Measurements from ENCODE around the gene GNG11. TPM values are rescaled to one million over a fixed set of nuclear protein-coding genes. Genes with fewer than 3 reads are reported as not detected.

The GNG11 gene
- total RNA-seq, 5 donors from 2014 or later (not counting 1 experiment from before 2014, with no cell fraction given) = 0.09 to 0.35 (median 0.12) TPM; not detected in 2

- Mint-ChIP-seq H3K9me3 (no peaks in the 10 kb centered on the region), H3K4me1 (peaks cover 0 to 5% (median 4%) of the 10 kb centered on the region in 3 donors), H3K27ac (no peak overlapping the region), H3K27me3 (peaks cover 30% of the 10 kb centered on the region in 2 donors), H3K4me3 (no peak overlapping the region), H3K36me3 (no peaks in the 10 kb centered on the region)
- Histone ChIP-seq H3K36me3 (ENCODE audit: control insufficient read depth in 2 of 2, extremely low read depth in 1 of 2, insufficient read depth in 1 of 2, low read length in 1 of 2) (no peaks in the 10 kb centered on the region), H3K27ac (ENCODE audit: low read length) (no peak overlapping the region), H3K27me3 (replicated peaks in 1 of 2; ENCODE audit: control insufficient read depth in 2 of 2, extremely low read depth in 1 of 2, insufficient read depth in 2 of 2, low read length in 1 of 2) (peaks cover 0 to 5% of the 10 kb centered on the region in 2 experiments), H3K9me3 (no peaks in the 10 kb centered on the region), H3K4me3 (ENCODE audit: control insufficient read depth in 1 of 2, extremely low read depth in 1 of 2, low read length in 1 of 2) (no peak overlapping the region), H3K4me1 (ENCODE audit: control insufficient read depth in 1 of 2, extremely low read depth in 1 of 2, insufficient read depth in 2 of 2, low read length in 2 of 2) (peaks cover 0 to 5% of the 10 kb centered on the region in 2 experiments)
- ChIA-PET POLR2A (no interaction called here), CTCF (interaction anchor here in 1 of 2 donors (0.5 kb wide), 1 partner anchor 28 kb away, joined by 4 read pairs; no protein-coding TSS in a partner anchor)
- DNase-seq (no peak), ATAC-seq (replicated peaks in 1 of 4) (no peak)
- 100% methylated on average over 1 of the region's 1 CpG for WGBS (ENCODE audit: insufficient coverage)
Measured at GRCh38 chr7:93926800-93927199, 5.3 kb downstream of the GNG11 start.

GRCh38 chr7:93927585-93927984 is 6.0 kb downstream of the GNG11 start:
- Mint-ChIP-seq H3K4me3 (no peak overlapping the region), H3K4me1 (no peaks in the 10 kb centered on the region), H3K36me3 (no peaks in the 10 kb centered on the region), H3K27ac (no peak overlapping the region), H3K27me3 (peaks cover 28 to 30% of the 10 kb centered on the region in 2 donors), H3K9me3 (no peaks in the 10 kb centered on the region)
- WGBS (ENCODE audit: insufficient coverage) = 96% methylated on average over 3 of the region's 3 CpGs
- ATAC-seq (replicated peaks in 1 of 4) = no peak
- H3K27ac ChIP-seq (ENCODE audit: low read length) = no peak overlapping the region
- no peaks in the 10 kb centered on the region for H3K9me3 ChIP-seq
- no peaks in the 10 kb centered on the region for H3K36me3 ChIP-seq (ENCODE audit: control insufficient read depth in 2 of 2, extremely low read depth in 1 of 2, insufficient read depth in 1 of 2, low read length in 1 of 2)
- H3K27me3 ChIP-seq (replicated peaks in 1 of 2; ENCODE audit: control insufficient read depth in 2 of 2, extremely low read depth in 1 of 2, insufficient read depth in 2 of 2, low read length in 1 of 2) = no peaks in the 10 kb centered on the region
- H3K4me1 ChIP-seq (ENCODE audit: control insufficient read depth in 1 of 2, extremely low read depth in 1 of 2, insufficient read depth in 2 of 2, low read length in 2 of 2) = no peaks in the 10 kb centered on the region
- no peak for DNase-seq
- ChIA-PET CTCF (interaction anchor here in 1 of 2 donors (0.5 kb wide), 1 partner anchor 29 kb away, joined by 4 read pairs; no protein-coding TSS in a partner anchor), POLR2A (no interaction called here)
- no peak overlapping the region for H3K4me3 ChIP-seq (ENCODE audit: control insufficient read depth in 1 of 2, extremely low read depth in 1 of 2, low read length in 1 of 2)

GRCh38 chr7:93931655-93932054 is 10.1 kb downstream of the GNG11 start:
- H3K27me3 ChIP-seq (replicated peaks in 1 of 2; ENCODE audit: control insufficient read depth in 2 of 2, extremely low read depth in 1 of 2, insufficient read depth in 2 of 2, low read length in 1 of 2) = no peaks in the 10 kb centered on the region
- ATAC-seq (replicated peaks in 1 of 4) (no peak), DNase-seq (no peak)
- H3K4me3 Mint-ChIP-seq = no peak overlapping the region
- POLR2A ChIA-PET = interaction anchor here in 1 of 2 donors (0.5 kb wide), 1 partner anchor 14 kb away, joined by 4 read pairs; no protein-coding TSS in a partner anchor
- no peaks in the 10 kb centered on the region for H3K4me1 ChIP-seq (ENCODE audit: control insufficient read depth in 1 of 2, extremely low read depth in 1 of 2, insufficient read depth in 2 of 2, low read length in 2 of 2)
- no peaks in the 10 kb centered on the region for H3K9me3 ChIP-seq
- H3K4me3 ChIP-seq (ENCODE audit: control insufficient read depth in 1 of 2, extremely low read depth in 1 of 2, low read length in 1 of 2) = no peak overlapping the region
- peaks cover 4 to 18% of the 10 kb centered on the region in 2 donors for H3K27me3 Mint-ChIP-seq
- H3K36me3 ChIP-seq (ENCODE audit: control insufficient read depth in 2 of 2, extremely low read depth in 1 of 2, insufficient read depth in 1 of 2, low read length in 1 of 2) = no peaks in the 10 kb centered on the region
- no peak overlapping the region for H3K27ac ChIP-seq (ENCODE audit: low read length)
- H3K36me3 Mint-ChIP-seq = no peaks in the 10 kb centered on the region
- no CpG with 5 or more reads among the region's 3 CpGs for WGBS (ENCODE audit: insufficient coverage)
- no peaks in the 10 kb centered on the region for H3K9me3 Mint-ChIP-seq
- H3K4me1 Mint-ChIP-seq = no peaks in the 10 kb centered on the region
- CTCF ChIA-PET = no interaction called here
- H3K27ac Mint-ChIP-seq = no peak overlapping the region

GRCh38 chr7:93933156-93933555 is 11.6 kb downstream of the GNG11 start:
- H3K36me3 Mint-ChIP-seq = no peaks in the 10 kb centered on the region

GRCh38 chr7:93935102-93935501 is 13.6 kb downstream of the GNG11 start:
- DNase-seq (no peak), ATAC-seq (replicated peaks in 1 of 4) (no peak)
- H3K4me1 Mint-ChIP-seq = no peaks in the 10 kb centered on the region
- Histone ChIP-seq H3K27ac (ENCODE audit: low read length) (no peak overlapping the region), H3K27me3 (replicated peaks in 1 of 2; ENCODE audit: control insufficient read depth in 2 of 2, extremely low read depth in 1 of 2, insufficient read depth in 2 of 2, low read length in 1 of 2) (no peaks in the 10 kb centered on the region), H3K4me1 (ENCODE audit: control insufficient read depth in 1 of 2, extremely low read depth in 1 of 2, insufficient read depth in 2 of 2, low read length in 2 of 2) (no peaks in the 10 kb centered on the region), H3K4me3 (ENCODE audit: control insufficient read depth in 1 of 2, extremely low read depth in 1 of 2, low read length in 1 of 2) (no peak overlapping the region), H3K9me3 (no peaks in the 10 kb centered on the region), H3K36me3 (ENCODE audit: control insufficient read depth in 2 of 2, extremely low read depth in 1 of 2, insufficient read depth in 1 of 2, low read length in 1 of 2) (no peaks in the 10 kb centered on the region)
- no peak overlapping the region for H3K4me3 Mint-ChIP-seq
- peaks cover 5 to 11% of the 10 kb centered on the region in 2 donors for H3K27me3 Mint-ChIP-seq
- no CpG with 5 or more reads among the region's 2 CpGs for WGBS (ENCODE audit: insufficient coverage)
- no peaks in the 10 kb centered on the region for H3K9me3 Mint-ChIP-seq
- no peaks in the 10 kb centered on the region for H3K36me3 Mint-ChIP-seq
- no peak overlapping the region for H3K27ac Mint-ChIP-seq
- POLR2A ChIA-PET = no interaction called here
- CTCF ChIA-PET = no interaction called here

More at GRCh38 chr7:93933156-93933555, 11.6 kb downstream of the GNG11 start:
- no peak for ATAC-seq (replicated peaks in 1 of 4)
- DNase-seq = no peak
- CTCF ChIA-PET = no interaction called here
- Mint-ChIP-seq H3K9me3 (no peaks in the 10 kb centered on the region), H3K27ac (no peak overlapping the region), H3K4me3 (no peak overlapping the region), H3K27me3 (peaks cover 8 to 12% of the 10 kb centered on the region in 2 donors), H3K4me1 (no peaks in the 10 kb centered on the region)
- WGBS (ENCODE audit: insufficient coverage) = no CpG with 5 or more reads among the region's 3 CpGs
- Histone ChIP-seq H3K27me3 (replicated peaks in 1 of 2; ENCODE audit: control insufficient read depth in 2 of 2, extremely low read depth in 1 of 2, insufficient read depth in 2 of 2, low read length in 1 of 2) (no peaks in the 10 kb centered on the region), H3K4me1 (ENCODE audit: control insufficient read depth in 1 of 2, extremely low read depth in 1 of 2, insufficient read depth in 2 of 2, low read length in 2 of 2) (no peaks in the 10 kb centered on the region), H3K27ac (ENCODE audit: low read length) (no peak overlapping the region), H3K9me3 (no peaks in the 10 kb centered on the region), H3K4me3 (ENCODE audit: control insufficient read depth in 1 of 2, extremely low read depth in 1 of 2, low read length in 1 of 2) (no peak overlapping the region), H3K36me3 (ENCODE audit: control insufficient read depth in 2 of 2, extremely low read depth in 1 of 2, insufficient read depth in 1 of 2, low read length in 1 of 2) (no peaks in the 10 kb centered on the region)
- POLR2A ChIA-PET = interaction anchor here in 1 of 2 donors (0.6 kb wide), 1 partner anchor 70 kb away, joined by 3 read pairs; no protein-coding TSS in a partner anchor

- CTCF ChIA-PET = no interaction called here
- no CpG with 5 or more reads among the region's 1 CpG for WGBS (ENCODE audit: insufficient coverage)
- Mint-ChIP-seq H3K27me3 (peaks cover 3 to 7% of the 10 kb centered on the region in 2 donors), H3K36me3 (no peaks in the 10 kb centered on the region), H3K4me1 (no peaks in the 10 kb centered on the region), H3K27ac (no peak overlapping the region), H3K9me3 (no peaks in the 10 kb centered on the region), H3K4me3 (no peak overlapping the region)
- ATAC-seq (replicated peaks in 1 of 4) (no peak), DNase-seq (no peak)
- Histone ChIP-seq H3K27me3 (replicated peaks in 1 of 2; ENCODE audit: control insufficient read depth in 2 of 2, extremely low read depth in 1 of 2, insufficient read depth in 2 of 2, low read length in 1 of 2) (no peaks in the 10 kb centered on the region), H3K27ac (ENCODE audit: low read length) (no peak overlapping the region), H3K4me1 (ENCODE audit: control insufficient read depth in 1 of 2, extremely low read depth in 1 of 2, insufficient read depth in 2 of 2, low read length in 2 of 2) (no peaks in the 10 kb centered on the region), H3K4me3 (ENCODE audit: control insufficient read depth in 1 of 2, extremely low read depth in 1 of 2, low read length in 1 of 2) (no peak overlapping the region), H3K9me3 (no peaks in the 10 kb centered on the region), H3K36me3 (ENCODE audit: control insufficient read depth in 2 of 2, extremely low read depth in 1 of 2, insufficient read depth in 1 of 2, low read length in 1 of 2) (no peaks in the 10 kb centered on the region)
- POLR2A ChIA-PET = no interaction called here
Measured at GRCh38 chr7:93937818-93938217, 16.3 kb downstream of the GNG11 start.

GRCh38 chr7:93938293-93938692 is 16.8 kb downstream of the GNG11 start:
- ChIA-PET CTCF (no interaction called here), POLR2A (no interaction called here)
- H3K27ac Mint-ChIP-seq = no peak overlapping the region
- Histone ChIP-seq H3K27ac (ENCODE audit: low read length) (no peak overlapping the region), H3K4me1 (ENCODE audit: control insufficient read depth in 1 of 2, extremely low read depth in 1 of 2, insufficient read depth in 2 of 2, low read length in 2 of 2) (no peaks in the 10 kb centered on the region), H3K36me3 (ENCODE audit: control insufficient read depth in 2 of 2, extremely low read depth in 1 of 2, insufficient read depth in 1 of 2, low read length in 1 of 2) (no peaks in the 10 kb centered on the region), H3K27me3 (replicated peaks in 1 of 2; ENCODE audit: control insufficient read depth in 2 of 2, extremely low read depth in 1 of 2, insufficient read depth in 2 of 2, low read length in 1 of 2) (no peaks in the 10 kb centered on the region), H3K4me3 (ENCODE audit: control insufficient read depth in 1 of 2, extremely low read depth in 1 of 2, low read length in 1 of 2) (no peak overlapping the region), H3K9me3 (no peaks in the 10 kb centered on the region)
- H3K9me3 Mint-ChIP-seq = no peaks in the 10 kb centered on the region
- no peak for DNase-seq
- peaks cover 5 to 7% of the 10 kb centered on the region in 2 donors for H3K27me3 Mint-ChIP-seq
- ATAC-seq (replicated peaks in 1 of 4) = no peak
- no peaks in the 10 kb centered on the region for H3K36me3 Mint-ChIP-seq
- H3K4me1 Mint-ChIP-seq = no peaks in the 10 kb centered on the region
- no peak overlapping the region for H3K4me3 Mint-ChIP-seq
